Calu3 (cell line): ENCODE measurements around the gene TLE2. TPM values are rescaled to one million over a fixed set of nuclear protein-coding genes. Genes with fewer than 3 reads are reported as not detected.
"Not testable (repeated sequence)": the region's sequence is repeated elsewhere in the genome, so short reads cannot be mapped to it uniquely, and the experiment has no call there.

Source experiments
- BruUV-seq: library from RNA; stranded (reverse); fragments of 400-500 nt; replicated peaks from 2 replicates; lab custom pipeline; 2021; lab: Mats Ljungman, UMichigan
- CTCF ChIA-PET: fragments of 300-600 bp; sonication (Branson Sonifier 250); formaldehyde crosslinking; loops from one replicate; lab custom pipeline; 2022; ENCODE audit warnings: antibody characterized with exemption; lab: Charles Lee
- DNase-seq: peaks from one replicate; pipeline ENCODE4 v3.0.0; 2022
- H3K27ac Mint-ChIP-seq: one replicate; pipeline ENCODE4 v1.8.0; 2022; ENCODE audit warnings: mixed read lengths; ENCODE audit not compliant: unreplicated experiment
- H3K27me3 Mint-ChIP-seq: one replicate; pipeline ENCODE4 v1.8.0; 2022; ENCODE audit warnings: mixed read lengths; ENCODE audit not compliant: unreplicated experiment
- H3K36me3 Mint-ChIP-seq: one replicate; pipeline ENCODE4 v1.8.0; 2022; ENCODE audit warnings: mild to moderate bottlenecking, moderate library complexity, mixed read lengths; ENCODE audit not compliant: insufficient read depth, unreplicated experiment
- H3K4me1 Mint-ChIP-seq: one replicate; pipeline ENCODE4 v1.8.0; 2022; ENCODE audit warnings: mild to moderate bottlenecking, low read depth, mixed read lengths; ENCODE audit not compliant: unreplicated experiment
- H3K4me3 Mint-ChIP-seq: one replicate; pipeline ENCODE4 v1.8.0; 2022; ENCODE audit warnings: mild to moderate bottlenecking, low read depth, moderate library complexity, mixed read lengths; ENCODE audit not compliant: unreplicated experiment
- H3K9me3 Mint-ChIP-seq: one replicate; pipeline ENCODE4 v1.8.0; 2022; ENCODE audit warnings: low read depth, mixed read lengths; ENCODE audit not compliant: unreplicated experiment
- CTCF ChIP-seq: fragments of 200-600 bp; IDR thresholded peaks from one replicate; pipeline ENCODE4 v1.8.0; 2022; ENCODE audit warnings: antibody characterized with exemption; ENCODE audit not compliant: unreplicated experiment
- intact Hi-C: fragments of 100-400 bp; cut with micrococcal nuclease; formaldehyde crosslinking; loops from one replicate; pipeline ENCODE4 v1.10.0; 2022; ENCODE audit not compliant: unreplicated experiment
- total RNA-seq: library from RNA; stranded (reverse); gene quantifications from 2 replicates; pipeline ENCODE4 v1.2.3, GENCODE V29; 2022

TLE2 gene
- total RNA-seq, 1 experiment from 2014 or later: 8.5 TPM

- Mint-ChIP-seq H3K27ac (no peak overlapping the region), H3K9me3 (no peaks in the 10 kb centered on the region), H3K4me1 (peaks cover 10% of the 10 kb centered on the region), H3K36me3 (peaks cover 30% of the 10 kb centered on the region), H3K27me3 (peaks cover 5% of the 10 kb centered on the region), H3K4me3 (no peak overlapping the region)
- BruUV-seq: no TSS peak
- no peak for DNase-seq
- intact Hi-C loops: no loop called here
- CTCF ChIA-PET: interaction anchor here (0.6 kb wide), 2 partner anchors 63 to 94 kb away, joined by 3 read pairs; partner anchors contain the start of gene TLE6
- TF ChIP-seq CTCF: no peak
Observed at GRCh38 chr19:3039641-3040077, 10.6 kb upstream of the TLE2 start.

- no peak overlapping the region for H3K4me3 Mint-ChIP-seq
- H3K27ac Mint-ChIP-seq: no peak overlapping the region
Observed at GRCh38 chr19:3039125-3039524, 10.0 kb upstream of the TLE2 start.

GRCh38 chr19:3038214-3038613, 9.1 kb upstream of the TLE2 start:
- no peak for TF ChIP-seq CTCF
- peaks cover 19% of the 10 kb centered on the region for H3K27me3 Mint-ChIP-seq
- peaks cover 30% of the 10 kb centered on the region for H3K36me3 Mint-ChIP-seq
- peaks cover 16% of the 10 kb centered on the region for H3K4me1 Mint-ChIP-seq
- no TSS peak for BruUV-seq
- no peak overlapping the region for H3K4me3 Mint-ChIP-seq
- no peak for DNase-seq
- CTCF ChIA-PET: no interaction called here
- intact Hi-C loops: no loop called here
- no peak overlapping the region for H3K27ac Mint-ChIP-seq
- H3K9me3 Mint-ChIP-seq: no peaks in the 10 kb centered on the region

More at GRCh38 chr19:3039125-3039524, 10.0 kb upstream of the TLE2 start:
- H3K9me3 Mint-ChIP-seq: no peaks in the 10 kb centered on the region
- H3K36me3 Mint-ChIP-seq: peaks cover 30% of the 10 kb centered on the region
- TF ChIP-seq CTCF: no peak
- intact Hi-C loops: no loop called here
- no peak for DNase-seq
- peaks cover 15% of the 10 kb centered on the region for H3K4me1 Mint-ChIP-seq
- no TSS peak for BruUV-seq
- peaks cover 10% of the 10 kb centered on the region for H3K27me3 Mint-ChIP-seq
- CTCF ChIA-PET: interaction anchor here (0.6 kb wide), 1 partner anchor 93 kb away, joined by 3 read pairs; no protein-coding TSS in a partner anchor

- intact Hi-C loops, H3K9me3 Mint-ChIP-seq, BruUV-seq, DNase-seq, CTCF ChIA-PET: not testable (repeated sequence)
- Mint-ChIP-seq H3K36me3 (peaks cover 30% of the 10 kb centered on the region), H3K4me3 (peak overlapping the region; percentile 72), H3K27ac (peak overlapping the region; percentile 98), H3K4me1 (peaks cover 16% of the 10 kb centered on the region), H3K27me3 (peaks cover 31% of the 10 kb centered on the region)
Observed at GRCh38 chr19:3036977-3037544, 8.0 kb upstream of the TLE2 start.
